ENCODE results near the gene SAT2. TPM values are rescaled to one million over a fixed set of nuclear protein-coding genes. Genes with fewer than 3 reads are reported as not detected.
A peak's percentile ranks its signal among the peaks of the same experiment; 100 is the strongest.

The SAT2 gene
- total RNA-seq, 1 experiment from 2014 or later, result 54.9 TPM

DNA sequence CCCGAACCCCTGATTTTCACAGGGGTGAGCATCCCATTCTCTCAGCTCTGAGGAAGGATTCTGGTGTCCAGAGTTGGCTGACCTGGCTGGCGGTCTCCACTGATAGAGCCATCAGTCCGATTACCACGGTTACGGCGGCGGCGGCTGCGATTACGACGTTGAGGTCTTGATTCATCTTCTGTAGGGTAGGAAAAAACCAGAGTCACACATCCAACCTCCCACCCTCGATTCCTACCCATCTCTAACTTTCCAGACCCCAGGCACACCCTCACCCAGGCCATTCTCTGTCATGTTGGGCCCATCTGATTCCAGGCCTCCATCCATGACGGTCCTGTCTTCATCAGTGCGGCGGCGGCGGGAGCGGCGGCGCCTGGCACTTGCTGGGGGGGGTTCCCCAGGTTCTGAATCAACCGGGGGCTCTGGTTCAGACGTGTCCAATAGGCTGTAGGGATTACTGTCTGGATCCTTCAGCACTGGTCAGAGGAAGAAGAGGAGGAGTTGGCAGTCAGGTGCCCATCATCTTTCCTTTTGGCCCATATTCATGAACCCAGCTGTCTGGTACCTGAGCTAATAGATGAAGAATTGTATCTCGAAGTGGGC, 35.1 kb downstream of the SAT2 start:
- RAD21 ChIA-PET (ENCODE audit: low non-redundant PET in 1 of 2, low total read pairs in 2 of 2, uncharacterized antibody in 2 of 2, unreplicated experiment in 2 of 2), result no interaction called here
- H3K4me1 ChIP-seq (ENCODE audit: control insufficient read depth in 1 of 2, insufficient read depth in 2 of 2, low read length in 2 of 2), result peaks cover 0 to 14% of the 10 kb centered on the region in 2 experiments; a peak in 2 of 4 replicates
- no peak overlapping the region for H3K4me3 ChIP-seq (replicated peaks in 1 of 2; ENCODE audit: low read depth in 1 of 2, low read length in 2 of 2)
- H3K9me3 ChIP-seq (ENCODE audit: control insufficient read depth in 1 of 2, insufficient read depth in 1 of 2, low read depth in 1 of 2, low read length in 2 of 2), result no peaks in the 10 kb centered on the region
- ATAC-seq (no peak), DNase-seq (ENCODE audit: low read depth, low spot score) (no peak)
- no TSS peak for BruUV-seq (replicated peaks)
- H3K36me3 ChIP-seq (ENCODE audit: control insufficient read depth in 1 of 2, insufficient read depth in 2 of 2, low read length in 2 of 2), result peaks cover 55 to 57% of the 10 kb centered on the region in 2 experiments; a peak in 3 of 4 replicates
- no peaks in the 10 kb centered on the region for H4K20me1 ChIP-seq (ENCODE audit: insufficient read depth)
- intact Hi-C loops (cut with micrococcal nuclease), result no loop called here
- CTCF ChIA-PET, result no interaction called here
- H3K79me2 ChIP-seq (ENCODE audit: insufficient read depth, low read length), result no peaks in the 10 kb centered on the region
- H2AFZ ChIP-seq (ENCODE audit: low read depth, low read length, poor library complexity, severe bottlenecking), result no peak overlapping the region
- H3K9me2 ChIP-seq (ENCODE audit: insufficient read depth), result no peaks in the 10 kb centered on the region
- H3K4me2 ChIP-seq (ENCODE audit: low read length), result no peak overlapping the region
- POLR2A ChIA-PET, result no interaction called here
- no peak overlapping the region for H3K9ac ChIP-seq (ENCODE audit: low read length)
- no peak overlapping the region for H3K27ac ChIP-seq (ENCODE audit: low read depth, low read length)
- H3K27me3 ChIP-seq (ENCODE audit: insufficient read depth, low read length), result no peaks in the 10 kb centered on the region
- no peak for TF ChIP-seq POLR2AphosphoS5 (IDR thresholded peaks at IDR 0.05; ENCODE audit: low read depth, low read length)
- TF ChIP-seq FOSL1 (IDR thresholded peaks at IDR 0.05; ENCODE audit: low read depth), result no peak

DNA sequence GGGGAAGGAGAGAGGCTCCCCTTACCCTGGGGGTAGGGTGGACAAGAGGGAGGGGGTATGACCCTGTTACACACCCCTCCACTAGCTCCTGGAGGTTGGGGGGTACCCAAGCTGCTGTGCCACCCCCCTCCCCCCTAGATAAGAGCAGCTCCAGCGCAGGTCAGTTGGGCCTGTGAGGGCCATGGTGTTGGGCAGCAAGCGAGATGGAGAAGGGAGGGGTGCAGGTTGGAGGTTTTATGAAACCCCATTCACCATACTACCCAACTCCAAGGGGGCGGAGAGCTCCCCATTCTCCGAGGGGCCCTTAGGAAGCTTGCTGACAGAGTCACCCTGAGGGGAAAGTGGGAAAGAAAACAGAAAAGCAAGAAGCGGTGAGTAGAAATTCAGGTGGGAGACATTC, 36.0 kb downstream of the SAT2 start:
- Histone ChIP-seq H4K20me1 (ENCODE audit: insufficient read depth) (no peaks in the 10 kb centered on the region), H3K36me3 (ENCODE audit: control insufficient read depth in 1 of 2, insufficient read depth in 2 of 2, low read length in 2 of 2) (peaks cover 50 to 62% of the 10 kb centered on the region in 2 experiments; a peak in 3 of 4 replicates), H3K27ac (ENCODE audit: low read depth, low read length) (0 out of 2 replicates have a peak overlapping the region, but pooled peaks have one; percentile 33), H3K4me1 (ENCODE audit: control insufficient read depth in 1 of 2, insufficient read depth in 2 of 2, low read length in 2 of 2) (peaks cover 0 to 20% of the 10 kb centered on the region in 2 experiments; a peak in 2 of 4 replicates), H3K9ac (ENCODE audit: low read length) (no peak overlapping the region), H2AFZ (ENCODE audit: low read depth, low read length, poor library complexity, severe bottlenecking) (no peak overlapping the region), H3K4me3 (replicated peaks in 1 of 2; ENCODE audit: low read depth in 1 of 2, low read length in 2 of 2) (no peak overlapping the region), H3K9me2 (ENCODE audit: insufficient read depth) (no peaks in the 10 kb centered on the region), H3K27me3 (ENCODE audit: insufficient read depth, low read length) (no peaks in the 10 kb centered on the region), H3K79me2 (ENCODE audit: insufficient read depth, low read length) (peaks cover 7% of the 10 kb centered on the region), H3K4me2 (ENCODE audit: low read length) (no peak overlapping the region), H3K9me3 (ENCODE audit: control insufficient read depth in 1 of 2, insufficient read depth in 1 of 2, low read depth in 1 of 2, low read length in 2 of 2) (no peaks in the 10 kb centered on the region)
- DNase-seq (ENCODE audit: low read depth, low spot score) (no peak), ATAC-seq (no peak)
- CTCF ChIA-PET, result no interaction called here
- intact Hi-C loops (cut with micrococcal nuclease), result no loop called here
- POLR2A ChIA-PET, result no interaction called here
- no TSS peak for BruUV-seq (replicated peaks)
- RAD21 ChIA-PET (ENCODE audit: low non-redundant PET in 1 of 2, low total read pairs in 2 of 2, uncharacterized antibody in 2 of 2, unreplicated experiment in 2 of 2), result no interaction called here
- TF ChIP-seq ZNF274 (IDR thresholded peaks at IDR 0.05; ENCODE audit: low read depth, low read length) (no peak), TCF7L2 (IDR thresholded peaks at IDR 0.05; ENCODE audit: borderline replicate concordance, extremely low read depth, insufficient read depth, insufficient read length) (no peak), FOSL1 (IDR thresholded peaks at IDR 0.05; ENCODE audit: low read depth) (no peak), ELF1 (IDR thresholded peaks at IDR 0.05; ENCODE audit: borderline replicate concordance, low read depth) (no peak), SP1 (IDR thresholded peaks at IDR 0.05; ENCODE audit: low read depth) (no peak), SRF (IDR thresholded peaks at IDR 0.05; ENCODE audit: low read depth) (no peak)
- TF ChIP-seq, protein P1, sequence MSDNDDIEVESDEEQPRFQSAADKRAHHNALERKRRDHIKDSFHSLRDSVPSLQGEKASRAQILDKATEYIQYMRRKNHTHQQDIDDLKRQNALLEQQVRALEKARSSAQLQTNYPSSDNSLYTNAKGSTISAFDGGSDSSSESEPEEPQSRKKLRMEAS (IDR thresholded peaks at IDR 0.05), result no peak
- TF ChIP-seq, protein P2, sequence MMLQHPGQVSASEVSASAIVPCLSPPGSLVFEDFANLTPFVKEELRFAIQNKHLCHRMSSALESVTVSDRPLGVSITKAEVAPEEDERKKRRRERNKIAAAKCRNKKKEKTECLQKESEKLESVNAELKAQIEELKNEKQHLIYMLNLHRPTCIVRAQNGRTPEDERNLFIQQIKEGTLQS (IDR thresholded peaks at IDR 0.05), result no peak
- TF ChIP-seq, protein P3, sequence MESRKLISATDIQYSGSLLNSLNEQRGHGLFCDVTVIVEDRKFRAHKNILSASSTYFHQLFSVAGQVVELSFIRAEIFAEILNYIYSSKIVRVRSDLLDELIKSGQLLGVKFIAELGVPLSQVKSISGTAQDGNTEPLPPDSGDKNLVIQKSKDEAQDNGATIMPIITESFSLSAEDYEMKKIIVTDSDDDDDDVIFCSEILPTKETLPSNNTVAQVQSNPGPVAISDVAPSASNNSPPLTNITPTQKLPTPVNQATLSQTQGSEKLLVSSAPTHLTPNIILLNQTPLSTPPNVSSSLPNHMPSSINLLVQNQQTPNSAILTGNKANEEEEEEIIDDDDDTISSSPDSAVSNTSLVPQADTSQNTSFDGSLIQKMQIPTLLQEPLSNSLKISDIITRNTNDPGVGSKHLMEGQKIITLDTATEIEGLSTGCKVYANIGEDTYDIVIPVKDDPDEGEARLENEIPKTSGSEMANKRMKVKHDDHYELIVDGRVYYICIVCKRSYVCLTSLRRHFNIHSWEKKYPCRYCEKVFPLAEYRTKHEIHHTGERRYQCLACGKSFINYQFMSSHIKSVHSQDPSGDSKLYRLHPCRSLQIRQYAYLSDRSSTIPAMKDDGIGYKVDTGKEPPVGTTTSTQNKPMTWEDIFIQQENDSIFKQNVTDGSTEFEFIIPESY (IDR thresholded peaks at IDR 0.05; ENCODE audit: extremely low read depth, insufficient replicate concordance, low read length), result no peak

All from HCT116 (cell line).